ENCODE results near the gene KRT31.

- TF ChIP-seq RFX5 (IDR thresholded peaks at IDR 0.05; ENCODE audit: low read depth, low read length) (no peak), FOS (IDR thresholded peaks at IDR 0.05; ENCODE audit: low read depth, low read length) (no peak), CTCF (conservative IDR thresholded peaks at IDR 0.05; ENCODE audit: low read depth, low read length) (no peak), POLR2A (IDR thresholded peaks at IDR 0.05; ENCODE audit: low read depth, low read length) (no peak), CEBPB (IDR thresholded peaks at IDR 0.05; ENCODE audit: low read depth, low read length) (no peak), BHLHE40 (IDR thresholded peaks at IDR 0.05; ENCODE audit: low read depth, low read length) (no peak), NFE2L2 (IDR thresholded peaks at IDR 0.05; ENCODE audit: low read depth, low read length) (no peak), SMC3 (IDR thresholded peaks at IDR 0.05; ENCODE audit: low read depth, low read length) (no peak), RAD21 (IDR thresholded peaks at IDR 0.05; ENCODE audit: low read length) (no peak)
- TF ChIP-seq, protein P1, sequence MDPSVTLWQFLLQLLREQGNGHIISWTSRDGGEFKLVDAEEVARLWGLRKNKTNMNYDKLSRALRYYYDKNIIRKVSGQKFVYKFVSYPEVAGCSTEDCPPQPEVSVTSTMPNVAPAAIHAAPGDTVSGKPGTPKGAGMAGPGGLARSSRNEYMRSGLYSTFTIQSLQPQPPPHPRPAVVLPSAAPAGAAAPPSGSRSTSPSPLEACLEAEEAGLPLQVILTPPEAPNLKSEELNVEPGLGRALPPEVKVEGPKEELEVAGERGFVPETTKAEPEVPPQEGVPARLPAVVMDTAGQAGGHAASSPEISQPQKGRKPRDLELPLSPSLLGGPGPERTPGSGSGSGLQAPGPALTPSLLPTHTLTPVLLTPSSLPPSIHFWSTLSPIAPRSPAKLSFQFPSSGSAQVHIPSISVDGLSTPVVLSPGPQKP (IDR thresholded peaks at IDR 0.05; ENCODE audit: borderline replicate concordance, low read depth, low read length) = no peak
Observed at GRCh38 chr17:41347869-41348760, 49.3 kb downstream of the KRT31 start.
